GM08714 (cell line): ENCODE data around the gene RALY.

Source experiments
- H3K4me3 ChIP-seq: fragments of 200-500 bp; sonication (Bioruptor generic); 2 replicates; pipeline ENCODE4 v1.5.1; 2014; ENCODE audit warnings: mild to moderate bottlenecking, low read length, inconsistent platforms
- ZNF274 ChIP-seq: IDR thresholded peaks from 2 replicates; pipeline ENCODE4 v1.6.1; 2012; ENCODE audit warnings: mild to moderate bottlenecking, low read depth, low read length

The RALY gene

DNA sequence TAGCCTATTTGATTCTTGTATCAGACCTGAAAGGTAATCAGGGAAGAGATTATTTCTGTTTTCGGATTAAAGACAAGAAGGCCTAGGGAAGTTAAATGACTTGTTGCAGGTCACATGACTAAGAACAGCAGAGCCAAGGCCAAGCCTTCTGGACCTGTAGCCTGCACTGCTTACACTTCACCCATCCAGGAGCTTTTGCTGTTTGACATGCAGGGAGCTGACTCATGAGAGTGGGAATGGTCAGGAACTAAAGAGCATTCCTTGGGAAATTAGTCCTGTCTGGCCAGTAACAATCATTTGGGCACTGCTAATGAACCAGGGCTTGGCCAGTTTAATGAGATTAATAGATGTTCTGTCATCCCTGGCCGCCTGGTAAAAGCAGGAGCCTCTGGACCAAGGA lies 71.5 kb downstream of the RALY start:
- no peak for TF ChIP-seq ZNF274
- H3K4me3 ChIP-seq, result no peak overlapping the region

DNA sequence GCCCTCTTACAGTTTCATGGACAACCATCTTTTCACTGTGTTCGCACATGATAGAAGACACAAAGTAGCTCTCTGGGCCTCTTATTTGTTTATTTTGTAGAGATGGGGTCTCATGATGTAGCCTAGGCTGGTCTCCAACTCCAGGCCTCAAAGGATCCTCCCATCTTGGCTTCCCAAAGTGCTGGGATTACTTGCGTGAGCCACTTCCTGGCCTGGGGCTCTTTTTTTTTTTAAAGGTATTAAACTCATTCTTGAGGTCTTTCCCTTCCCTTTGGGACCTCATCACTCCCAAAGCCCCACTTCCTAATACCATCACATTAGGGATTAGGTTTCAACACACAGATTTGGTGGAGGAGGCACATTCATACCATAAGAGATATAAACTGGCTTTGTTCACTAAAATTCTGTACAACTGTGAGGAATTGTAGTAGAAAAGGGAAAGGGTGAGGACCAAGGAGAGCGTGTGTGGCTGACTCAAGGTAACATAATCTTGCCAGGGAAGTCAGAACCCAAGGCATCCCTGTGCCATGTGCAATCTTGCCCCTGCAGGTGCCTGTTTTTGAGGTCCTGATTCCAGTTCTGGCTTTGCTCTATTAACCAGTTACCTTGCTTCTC lies 72.9 kb downstream of the RALY start:
- TF ChIP-seq ZNF274, result no peak
- no peak overlapping the region for H3K4me3 ChIP-seq

DNA sequence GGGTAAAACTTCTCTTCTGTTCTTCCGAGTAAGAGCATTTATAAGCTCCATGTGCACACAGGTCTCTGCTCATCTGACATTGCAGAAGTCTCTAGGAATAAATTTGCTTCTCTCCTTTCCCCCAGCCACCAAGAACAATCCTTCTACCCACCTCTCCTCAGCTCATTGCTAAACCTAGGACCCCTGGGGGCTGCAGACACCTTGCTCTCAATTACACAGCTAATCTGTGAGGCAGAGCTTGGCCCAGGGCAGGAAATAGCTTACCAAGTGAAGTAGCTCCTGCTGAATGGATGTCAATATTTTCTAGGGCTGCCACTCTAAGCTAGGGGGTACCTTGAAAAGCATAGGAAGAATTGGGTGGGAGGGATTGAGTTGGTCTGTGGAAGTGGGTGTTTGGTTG lies 74.3 kb downstream of the RALY start:
- no peak overlapping the region for H3K4me3 ChIP-seq
- no peak for TF ChIP-seq ZNF274

DNA sequence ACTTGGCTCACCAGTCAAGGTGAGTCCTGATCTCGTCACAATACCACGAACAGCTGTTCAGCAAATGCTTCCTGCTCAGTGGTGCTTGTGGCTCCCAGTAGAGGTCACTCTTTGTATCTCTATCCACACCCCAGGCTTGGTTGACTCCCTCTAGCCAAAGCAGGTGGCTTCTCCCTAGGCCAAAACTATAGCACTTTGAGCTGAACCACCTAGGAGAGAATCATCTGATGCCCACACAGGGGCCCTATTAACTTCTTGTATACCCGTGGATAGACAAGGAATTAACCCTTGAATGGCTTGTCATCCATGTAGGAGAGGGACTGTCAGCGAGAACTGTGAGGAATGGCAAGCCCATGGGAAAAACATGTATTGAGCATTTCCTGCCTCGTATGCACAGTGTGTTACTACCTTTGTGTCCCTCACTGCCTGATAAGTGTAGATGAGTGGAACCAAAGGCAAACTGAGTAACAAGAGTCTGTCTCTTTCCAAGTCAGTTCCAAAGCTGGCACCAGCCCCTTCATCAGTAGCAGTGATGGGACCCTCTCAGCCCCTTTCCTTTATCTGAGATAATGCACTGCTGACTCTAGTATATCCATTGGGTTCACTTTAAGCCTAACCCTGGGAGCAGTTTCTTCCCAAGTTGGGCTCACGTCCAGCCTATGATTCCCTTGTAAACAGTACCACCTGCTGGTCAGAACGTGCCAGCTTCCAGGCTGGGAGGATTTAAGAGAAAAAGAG lies 75.8 kb downstream of the RALY start:
- no peak overlapping the region for H3K4me3 ChIP-seq
- no peak for TF ChIP-seq ZNF274

DNA sequence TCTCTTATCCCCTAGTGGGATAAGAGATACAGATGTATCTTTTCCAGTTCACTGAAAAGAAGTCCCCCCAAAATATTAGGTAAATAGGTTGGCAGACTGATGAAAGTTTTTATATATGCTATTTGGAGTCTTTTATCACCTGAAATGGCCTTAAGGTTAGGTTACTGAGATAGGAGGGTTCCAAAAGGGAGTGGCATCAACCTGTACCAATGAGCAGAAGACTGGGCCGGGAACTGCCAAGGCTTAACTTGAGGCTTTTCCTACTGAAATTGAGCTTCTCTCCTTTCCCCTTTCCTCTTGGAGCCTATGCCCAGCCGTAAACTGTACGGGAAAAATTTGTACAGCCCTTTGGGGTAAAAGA lies 76.3 kb downstream of the RALY start:
- TF ChIP-seq ZNF274, result no peak
- H3K4me3 ChIP-seq, result no peak overlapping the region

DNA sequence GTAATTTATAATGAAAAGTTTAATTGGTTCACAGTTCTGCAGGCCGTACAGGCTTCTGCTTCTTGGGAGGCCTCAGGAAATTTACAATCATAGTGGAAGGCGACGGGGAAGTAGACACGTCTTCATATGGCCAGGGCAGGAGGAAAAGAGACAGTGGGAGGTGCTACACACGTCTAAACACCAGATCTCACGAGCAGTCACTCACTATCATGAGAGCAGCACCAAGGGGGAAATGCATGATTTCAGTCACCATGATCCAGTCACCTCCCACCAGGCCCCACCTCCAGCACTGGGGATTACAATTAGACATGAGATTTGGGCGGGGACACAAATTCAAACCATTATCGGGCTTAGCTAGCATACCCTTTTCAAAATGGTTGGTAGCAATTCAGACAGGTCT lies 77.1 kb downstream of the RALY start:
- H3K4me3 ChIP-seq, result no peak overlapping the region
- no peak for TF ChIP-seq ZNF274

DNA sequence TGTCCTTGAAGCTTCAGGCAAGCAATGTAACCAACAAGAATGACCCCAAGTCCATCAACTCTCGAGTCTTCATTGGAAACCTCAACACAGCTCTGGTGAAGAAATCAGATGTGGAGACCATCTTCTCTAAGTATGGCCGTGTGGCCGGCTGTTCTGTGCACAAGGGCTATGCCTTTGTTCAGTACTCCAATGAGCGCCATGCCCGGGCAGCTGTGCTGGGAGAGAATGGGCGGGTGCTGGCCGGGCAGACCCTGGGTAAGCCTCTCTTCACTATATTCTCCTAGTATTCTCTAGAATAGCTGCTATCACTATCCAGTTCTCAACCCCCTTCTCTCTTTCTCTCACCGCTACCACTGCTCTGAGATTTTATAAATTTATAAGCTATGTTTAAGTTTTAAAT lies 78.4 kb downstream of the RALY start:
- no peak for TF ChIP-seq ZNF274
- H3K4me3 ChIP-seq, result no peak overlapping the region

DNA sequence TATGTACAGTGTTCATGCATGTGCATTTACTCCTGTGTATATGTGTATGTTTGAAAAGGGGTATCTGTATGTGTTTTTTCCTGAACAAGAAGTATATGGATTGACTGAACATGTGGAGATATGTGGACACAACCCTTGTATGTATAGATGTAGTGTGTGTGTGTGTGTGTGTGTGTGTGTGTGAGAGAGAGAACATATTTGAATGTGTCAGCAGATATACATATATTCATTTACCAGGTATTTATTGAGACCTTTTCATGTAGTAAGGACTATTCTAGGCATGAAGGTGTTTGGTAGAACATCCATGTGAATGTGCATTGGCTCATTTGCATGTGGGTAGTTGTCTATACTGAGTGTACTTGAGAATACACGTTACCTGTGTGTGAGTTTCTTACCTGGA lies 79.1 kb downstream of the RALY start:
- TF ChIP-seq ZNF274, result no peak
- no peak overlapping the region for H3K4me3 ChIP-seq

DNA sequence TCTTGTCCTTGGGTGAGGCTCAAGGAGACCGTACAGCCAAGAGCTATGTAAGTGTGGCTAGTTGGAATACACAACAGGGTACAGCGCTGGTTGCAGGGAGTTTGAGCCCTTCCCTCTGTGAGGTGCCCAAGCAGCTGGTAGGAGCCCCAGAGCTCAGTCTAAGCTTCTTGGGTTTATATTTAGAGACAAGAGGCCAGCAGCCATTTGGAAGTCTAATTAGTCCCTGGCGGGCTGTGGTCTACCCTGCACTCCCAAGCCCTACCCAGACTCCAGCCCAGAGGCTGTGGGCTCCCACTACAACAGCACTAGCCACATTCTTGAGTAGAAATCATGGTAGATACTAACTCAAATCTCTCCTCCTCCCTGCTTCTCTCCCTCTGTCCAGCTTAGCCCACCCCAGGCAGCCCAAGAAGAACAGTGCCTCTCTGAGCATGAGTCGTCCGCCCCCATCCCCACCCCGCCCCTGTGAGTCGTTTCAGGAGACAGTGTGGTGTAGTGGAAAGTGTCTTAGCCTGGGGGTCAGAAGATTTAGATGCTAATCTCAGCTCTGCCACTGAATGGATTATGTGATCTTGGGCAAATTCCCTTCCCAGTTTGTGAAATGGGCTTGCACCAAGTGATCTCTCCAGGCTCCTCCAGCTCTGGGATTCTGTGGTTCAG lies 80.5 kb downstream of the RALY start:
- no peak overlapping the region for H3K4me3 ChIP-seq
- TF ChIP-seq ZNF274, result no peak

DNA sequence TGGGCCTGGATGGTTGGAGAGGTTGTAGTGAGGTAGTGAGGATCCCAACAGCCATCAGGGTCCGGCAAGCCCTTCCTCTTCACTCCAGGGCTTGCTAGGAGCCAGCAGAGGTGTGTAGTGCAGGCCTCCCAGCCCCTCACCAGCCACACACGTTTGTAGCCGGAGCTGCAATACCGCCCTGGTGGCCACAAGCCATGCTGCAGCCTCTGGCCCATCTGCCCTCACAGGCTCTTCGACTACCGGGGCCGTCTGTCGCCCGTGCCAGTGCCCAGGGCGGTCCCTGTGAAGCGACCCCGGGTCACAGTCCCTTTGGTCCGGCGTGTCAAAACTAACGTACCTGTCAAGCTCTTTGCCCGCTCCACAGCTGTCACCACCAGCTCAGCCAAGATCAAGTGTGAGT lies 81.9 kb downstream of the RALY start:
- H3K4me3 ChIP-seq, result no peak overlapping the region
- no peak for TF ChIP-seq ZNF274

DNA sequence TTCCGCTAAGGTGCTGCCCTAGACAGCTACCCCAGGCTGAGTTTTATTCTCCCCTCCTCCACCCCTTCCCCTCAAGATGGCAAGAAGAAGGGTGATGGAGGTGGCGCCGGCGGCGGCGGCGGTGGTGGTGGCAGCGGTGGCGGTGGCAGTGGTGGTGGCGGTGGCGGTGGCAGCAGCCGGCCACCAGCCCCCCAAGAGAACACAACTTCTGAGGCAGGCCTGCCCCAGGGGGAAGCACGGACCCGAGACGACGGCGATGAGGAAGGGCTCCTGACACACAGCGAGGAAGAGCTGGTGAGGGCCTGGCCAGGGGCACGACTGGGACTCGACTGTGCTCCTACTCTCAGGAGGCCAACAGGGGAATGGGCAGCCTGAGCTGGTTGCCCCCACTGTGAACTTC lies 83.2 kb downstream of the RALY start:
- H3K4me3 ChIP-seq, result no peak overlapping the region
- TF ChIP-seq ZNF274, result no peak

DNA sequence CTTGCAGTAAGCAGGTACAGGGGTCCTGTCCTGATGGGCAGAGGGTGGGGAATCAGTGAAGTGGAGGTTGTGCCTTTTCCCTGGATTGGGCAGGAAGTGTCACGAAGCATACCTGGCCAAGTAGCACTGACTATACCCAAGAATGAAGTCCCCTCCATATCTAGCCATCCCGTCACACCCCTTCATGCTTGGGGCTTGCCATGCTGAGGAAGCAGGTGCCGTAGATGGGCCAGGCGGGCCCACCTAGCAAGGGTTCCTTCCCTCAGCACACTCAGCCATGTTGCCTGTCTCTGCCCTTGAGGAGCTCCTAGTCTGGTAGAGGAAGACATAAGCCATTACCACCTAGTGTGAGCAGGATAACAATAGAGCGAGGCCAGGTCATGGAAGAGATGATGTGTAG lies 84.8 kb downstream of the RALY start:
- no peak overlapping the region for H3K4me3 ChIP-seq
- TF ChIP-seq ZNF274, result no peak

DNA sequence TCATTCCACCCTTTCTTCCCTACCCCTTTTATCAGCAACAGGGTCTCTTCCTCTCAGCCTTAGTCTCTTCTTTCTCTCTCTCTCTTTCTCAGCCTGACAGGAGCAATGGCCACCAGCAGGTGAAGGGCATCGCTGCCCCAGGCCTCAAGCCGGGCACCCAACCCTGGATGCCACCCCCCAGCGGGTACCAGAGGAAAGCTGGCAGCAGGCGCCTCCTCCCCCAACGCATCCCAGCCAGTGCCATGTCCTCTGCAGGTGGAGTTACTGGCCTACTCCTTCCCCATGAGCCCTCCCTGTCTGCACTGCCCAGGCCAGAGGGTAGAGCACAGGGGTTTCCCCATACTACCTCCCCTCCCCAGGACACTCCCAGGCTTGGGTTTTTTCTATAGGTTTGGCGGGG lies 86.1 kb downstream of the RALY start:
- no peak overlapping the region for H3K4me3 ChIP-seq
- TF ChIP-seq ZNF274, result no peak

DNA sequence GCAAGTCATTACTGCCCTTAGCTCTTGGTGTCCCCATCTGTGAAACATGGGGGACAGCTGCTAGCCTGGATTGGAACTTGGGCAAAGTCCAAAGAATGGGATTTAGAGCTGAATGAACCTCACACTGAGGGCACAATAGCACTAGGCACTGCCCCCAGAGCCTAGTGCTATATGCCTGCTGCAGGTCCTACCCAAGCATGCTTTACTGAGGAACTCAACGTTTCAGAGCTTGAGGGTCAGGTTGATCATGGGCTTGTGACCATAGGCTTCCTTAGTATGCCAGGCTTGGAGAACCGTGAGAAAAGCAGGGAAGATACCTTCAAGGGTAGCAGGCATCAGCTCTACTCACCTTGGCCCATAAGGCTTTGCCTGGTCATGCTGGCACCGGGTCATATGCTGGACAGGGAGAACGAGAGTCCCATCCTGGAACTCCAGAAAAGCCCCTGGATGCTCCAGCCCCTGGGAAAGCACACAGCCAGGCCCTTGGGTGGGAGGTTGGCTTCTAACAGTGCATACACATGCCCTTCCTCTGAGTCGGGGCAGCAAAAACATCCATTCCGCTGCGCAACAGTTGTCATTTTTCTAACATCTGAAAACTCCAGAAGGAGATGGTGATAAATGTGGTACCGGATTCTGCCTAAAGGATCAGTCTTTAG lies 88.6 kb downstream of the RALY start:
- TF ChIP-seq ZNF274, result no peak
- no peak overlapping the region for H3K4me3 ChIP-seq

DNA sequence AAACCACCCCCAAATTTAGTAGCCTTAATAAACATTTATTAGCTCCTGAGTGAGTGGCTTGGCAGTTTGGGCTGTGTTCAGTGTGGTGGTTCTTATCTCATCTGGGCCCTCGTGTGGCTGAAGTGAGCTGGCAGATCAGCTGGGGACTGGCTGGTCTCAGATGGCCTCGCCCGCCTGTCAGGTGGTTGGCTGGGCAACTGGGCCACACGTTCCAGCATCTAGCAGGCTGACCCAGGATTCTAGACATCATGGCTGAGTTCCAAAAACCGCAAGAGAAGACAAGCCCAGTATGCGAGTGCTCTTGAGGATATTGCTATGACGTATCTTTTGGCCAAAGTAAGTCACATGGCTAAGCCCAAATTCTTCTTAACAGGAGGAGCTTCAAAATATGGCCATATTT lies 89.4 kb downstream of the RALY start:
- no peak for TF ChIP-seq ZNF274
- H3K4me3 ChIP-seq, result no peak overlapping the region
